SH-SY5Y (cell line): ENCODE measurements around the gene TENT5C.

Experiments
- GATA2 ChIP-seq: IDR thresholded peaks from 2 replicates; pipeline ENCODE4 v1.6.1; 2011; ENCODE audit warnings: mild to moderate bottlenecking, low read depth, low read length
- GATA3 ChIP-seq: IDR thresholded peaks from 2 replicates; pipeline ENCODE4 v1.6.1; 2011; ENCODE audit warnings: low read depth, mild to moderate bottlenecking, low read length, moderate library complexity

DNA sequence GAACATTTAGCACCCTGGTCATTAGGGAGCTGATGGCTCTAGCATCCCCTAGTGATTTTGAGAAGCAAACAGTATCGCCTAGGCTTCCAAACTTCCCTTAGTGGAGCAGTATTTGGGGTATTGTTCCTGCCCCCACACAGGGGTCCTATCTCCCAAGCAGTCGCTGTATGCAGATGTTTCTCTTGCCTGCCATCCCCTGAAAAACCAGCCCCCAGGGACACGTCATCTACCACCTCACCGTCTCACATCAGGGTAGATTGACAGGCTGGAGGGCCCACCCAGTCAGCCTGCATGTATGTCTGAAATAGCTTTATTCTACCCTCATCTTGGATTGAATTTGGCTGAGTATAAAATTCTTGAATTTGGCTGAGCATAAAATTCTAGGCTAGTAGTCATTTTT, 33.9 kb downstream of the TENT5C start:
- no peak for TF ChIP-seq GATA2
- no peak for TF ChIP-seq GATA3
